ENCODE data around the gene NRARP. TPM values are rescaled to one million over a fixed set of nuclear protein-coding genes. Genes with fewer than 3 reads are reported as not detected.

NRARP gene
- total RNA-seq, 6 experiments from 2014 or later = 0.57 to 2.3 (median 0.98) TPM

- Histone ChIP-seq H3K27ac (no peak overlapping the region), H3K4me1 (peaks cover 0 to 28% (median 12%) of the 10 kb centered on the region in 4 donors), H3K36me3 (peaks cover 0 to 10% (median 2%) of the 10 kb centered on the region in 4 donors), H3K27me3 (no peaks in the 10 kb centered on the region), H3K9me3 (no peaks in the 10 kb centered on the region), H3K4me3 (no peak overlapping the region)
- WGBS (ENCODE audit: insufficient coverage, low coverage, low lambda C conversion rate, missing lambda C conversion rate) = 93% methylated on average over 3 of the region's 32 CpGs
- DNase-seq = no peak
- intact Hi-C loops (cut with DNase I) = no loop called here
- no peak for TF ChIP-seq POLR2A (IDR thresholded peaks at IDR 0.05)
- TF ChIP-seq, protein P1, sequence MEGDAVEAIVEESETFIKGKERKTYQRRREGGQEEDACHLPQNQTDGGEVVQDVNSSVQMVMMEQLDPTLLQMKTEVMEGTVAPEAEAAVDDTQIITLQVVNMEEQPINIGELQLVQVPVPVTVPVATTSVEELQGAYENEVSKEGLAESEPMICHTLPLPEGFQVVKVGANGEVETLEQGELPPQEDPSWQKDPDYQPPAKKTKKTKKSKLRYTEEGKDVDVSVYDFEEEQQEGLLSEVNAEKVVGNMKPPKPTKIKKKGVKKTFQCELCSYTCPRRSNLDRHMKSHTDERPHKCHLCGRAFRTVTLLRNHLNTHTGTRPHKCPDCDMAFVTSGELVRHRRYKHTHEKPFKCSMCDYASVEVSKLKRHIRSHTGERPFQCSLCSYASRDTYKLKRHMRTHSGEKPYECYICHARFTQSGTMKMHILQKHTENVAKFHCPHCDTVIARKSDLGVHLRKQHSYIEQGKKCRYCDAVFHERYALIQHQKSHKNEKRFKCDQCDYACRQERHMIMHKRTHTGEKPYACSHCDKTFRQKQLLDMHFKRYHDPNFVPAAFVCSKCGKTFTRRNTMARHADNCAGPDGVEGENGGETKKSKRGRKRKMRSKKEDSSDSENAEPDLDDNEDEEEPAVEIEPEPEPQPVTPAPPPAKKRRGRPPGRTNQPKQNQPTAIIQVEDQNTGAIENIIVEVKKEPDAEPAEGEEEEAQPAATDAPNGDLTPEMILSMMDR (IDR thresholded peaks at IDR 0.05) = no peak
- no peak for ATAC-seq
Observed at GRCh38 chr9:137270929-137271695, 31.0 kb downstream of the NRARP start.

GRCh38 chr9:137269231-137269772 lies 32.8 kb downstream of the NRARP start:
- Histone ChIP-seq H3K27me3 (no peaks in the 10 kb centered on the region), H3K4me1 (peaks cover 0 to 28% (median 12%) of the 10 kb centered on the region in 4 donors), H3K9me3 (no peaks in the 10 kb centered on the region), H3K36me3 (peaks cover 0 to 17% (median 2%) of the 10 kb centered on the region in 4 donors), H3K4me3 (peak overlapping the region in 1 of 3 donors; percentile 28), H3K27ac (peak overlapping the region in 2 of 3 donors; percentile 41 to 47)
- peak; percentile 62 to 76 (median 64) for DNase-seq
- intact Hi-C loops (cut with DNase I) = no loop called here
- ATAC-seq = peak; percentile 61 to 82 (median 74)
- no peak for TF ChIP-seq POLR2A (IDR thresholded peaks at IDR 0.05)
- TF ChIP-seq, protein P1 (IDR thresholded peaks at IDR 0.05) = no peak
- 22% methylated on average over 11 of the region's 17 CpGs for WGBS (ENCODE audit: insufficient coverage, low coverage, low lambda C conversion rate, missing lambda C conversion rate)

GRCh38 chr9:137268538-137269201 lies 33.4 kb downstream of the NRARP start:
- WGBS (ENCODE audit: insufficient coverage, low coverage, low lambda C conversion rate, missing lambda C conversion rate) = 25% methylated on average over 10 of the region's 19 CpGs
- peak overlapping the region in 1 of 3 donors; percentile 28 for H3K4me3 ChIP-seq
- peak in 2 of 3 donors; percentile 48 to 60 for DNase-seq
- peaks cover 0 to 25% (median 12%) of the 10 kb centered on the region in 4 donors for H3K4me1 ChIP-seq
- TF ChIP-seq POLR2A (IDR thresholded peaks at IDR 0.05) = no peak
- TF ChIP-seq, protein P1 (IDR thresholded peaks at IDR 0.05) = no peak
- H3K27ac ChIP-seq = peak overlapping the region in 2 of 3 donors; percentile 41 to 47
- intact Hi-C loops (cut with DNase I) = no loop called here
- ATAC-seq = peak in 3 of 4 donors; percentile 36 to 59 (median 53)
- no peaks in the 10 kb centered on the region for H3K9me3 ChIP-seq
- no peaks in the 10 kb centered on the region for H3K27me3 ChIP-seq
- H3K36me3 ChIP-seq = peaks cover 0 to 20% (median 2%) of the 10 kb centered on the region in 4 donors

- WGBS (ENCODE audit: insufficient coverage, low coverage, low lambda C conversion rate, missing lambda C conversion rate) = 81% methylated on average over 6 of the region's 6 CpGs
- no peak for DNase-seq
Observed at GRCh38 chr9:137267933-137268355, 34.1 kb downstream of the NRARP start.

More at GRCh38 chr9:137267933-137268355, 34.1 kb downstream of the NRARP start:
- no peaks in the 10 kb centered on the region for H3K9me3 ChIP-seq
- H3K27ac ChIP-seq = no peak overlapping the region
- H3K27me3 ChIP-seq = no peaks in the 10 kb centered on the region
- ATAC-seq = no peak
- peaks cover 0 to 23% (median 12%) of the 10 kb centered on the region in 4 donors for H3K4me1 ChIP-seq
- peaks cover 0 to 21% (median 2%) of the 10 kb centered on the region in 4 donors for H3K36me3 ChIP-seq
- H3K4me3 ChIP-seq = peak overlapping the region in 1 of 3 donors; percentile 28
- intact Hi-C loops (cut with DNase I) = no loop called here
- TF ChIP-seq, protein P1 (IDR thresholded peaks at IDR 0.05) = no peak
- TF ChIP-seq POLR2A (IDR thresholded peaks at IDR 0.05) = no peak
